Colonic mucosa (tissue), 4 donors: ENCODE measurements around the gene SYS1. TPM values are rescaled to one million over a fixed set of nuclear protein-coding genes. Genes with fewer than 3 reads are reported as not detected.
A peak's percentile ranks its signal among the peaks of the same experiment; 100 is the strongest.

Source experiments
- DNase-seq: peaks from one replicate; pipeline ENCODE4 v3.0.0-alpha.2; 2020
- H3K27ac ChIP-seq: fragments of 200-600 bp; one replicate; pipeline ENCODE4 v1.8.0; 2021
- H3K27me3 ChIP-seq: fragments of 200-600 bp; one replicate; pipeline ENCODE4 v1.8.0; 2021
- H3K36me3 ChIP-seq: fragments of 200-600 bp; one replicate; pipeline ENCODE4 v1.8.0; 2021
- H3K4me1 ChIP-seq: fragments of 200-600 bp; one replicate; pipeline ENCODE4 v1.8.0; 2021; ENCODE audit warnings: mild to moderate bottlenecking
- H3K4me3 ChIP-seq: fragments of 200-600 bp; one replicate; pipeline ENCODE4 v1.8.0; 2021
- H3K9ac ChIP-seq, 2 donors: one replicate each; pipeline ENCODE4 v1.7.0; 2013; ENCODE audit warnings: control low read depth in 2 of 2, low read depth in 2 of 2, low read length in 2 of 2
- H3K9me3 ChIP-seq: fragments of 200-600 bp; one replicate; pipeline ENCODE4 v1.8.0; 2021
- intact Hi-C: fragments of 100-400 bp; cut with DNase I; formaldehyde crosslinking; loops from one replicate; pipeline ENCODE4 v1.14.1; 2022
- total RNA-seq, 2 donors: library from RNA; stranded (reverse); fragmentation: NEBNext Ultra II Directional in 1 of 2; extraction: Animal tissue kit (Norgen Biotek cat#: 25700) in 1 of 2; gene quantifications; one replicate each; pipeline ENCODE4 v1.2.1, GENCODE V29; 2021
- TF ChIP-seq, protein P1 (sequence below): fragments of 200-600 bp; IDR thresholded peaks from one replicate; pipeline ENCODE4 v1.8.0; 2022; ENCODE audit warnings: antibody characterized with exemption, mild to moderate bottlenecking
- donor health status: healthy.
- donor health status: DM: no; HTN: no; CAD: no.
- donor health status: DM: no; HTN: no; CAD: no.

SYS1 gene
- total RNA-seq, 2 donors from 2014 or later, result 24.4 to 27.7 TPM

DNA sequence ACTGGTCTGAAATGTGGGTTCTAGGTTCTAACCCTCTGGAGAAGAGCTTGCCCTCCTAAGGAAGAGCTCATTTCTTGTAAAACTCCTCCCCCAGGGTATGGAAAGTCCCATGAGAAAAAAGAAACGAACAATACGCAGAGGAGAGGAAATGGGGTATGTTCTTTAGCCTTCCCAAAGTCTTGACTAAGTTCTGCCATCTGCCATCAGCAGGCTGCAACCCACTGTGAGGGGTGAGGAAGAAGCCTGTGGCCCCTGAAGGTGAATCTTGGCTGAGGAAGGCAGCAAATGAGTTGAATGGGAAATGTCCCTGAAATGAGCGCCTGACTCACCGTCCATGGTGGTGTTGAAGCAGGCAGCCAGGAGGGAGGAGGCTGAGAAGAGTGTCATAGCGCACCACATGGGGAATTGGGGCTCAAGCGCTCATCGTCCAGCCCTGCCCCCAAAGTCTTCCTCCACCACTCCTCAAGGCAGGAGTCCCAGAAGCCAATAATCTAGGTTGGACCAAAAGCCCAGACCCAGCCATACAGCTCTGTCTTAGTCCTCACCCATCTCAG is 44.5 kb upstream of the SYS1 start:
- H3K27me3 ChIP-seq, result peaks cover 13% of the 10 kb centered on the region
- TF ChIP-seq, protein P1, sequence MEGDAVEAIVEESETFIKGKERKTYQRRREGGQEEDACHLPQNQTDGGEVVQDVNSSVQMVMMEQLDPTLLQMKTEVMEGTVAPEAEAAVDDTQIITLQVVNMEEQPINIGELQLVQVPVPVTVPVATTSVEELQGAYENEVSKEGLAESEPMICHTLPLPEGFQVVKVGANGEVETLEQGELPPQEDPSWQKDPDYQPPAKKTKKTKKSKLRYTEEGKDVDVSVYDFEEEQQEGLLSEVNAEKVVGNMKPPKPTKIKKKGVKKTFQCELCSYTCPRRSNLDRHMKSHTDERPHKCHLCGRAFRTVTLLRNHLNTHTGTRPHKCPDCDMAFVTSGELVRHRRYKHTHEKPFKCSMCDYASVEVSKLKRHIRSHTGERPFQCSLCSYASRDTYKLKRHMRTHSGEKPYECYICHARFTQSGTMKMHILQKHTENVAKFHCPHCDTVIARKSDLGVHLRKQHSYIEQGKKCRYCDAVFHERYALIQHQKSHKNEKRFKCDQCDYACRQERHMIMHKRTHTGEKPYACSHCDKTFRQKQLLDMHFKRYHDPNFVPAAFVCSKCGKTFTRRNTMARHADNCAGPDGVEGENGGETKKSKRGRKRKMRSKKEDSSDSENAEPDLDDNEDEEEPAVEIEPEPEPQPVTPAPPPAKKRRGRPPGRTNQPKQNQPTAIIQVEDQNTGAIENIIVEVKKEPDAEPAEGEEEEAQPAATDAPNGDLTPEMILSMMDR, result no peak
- intact Hi-C loops, result loop anchor here (5.0 kb wide), 1 partner anchor 449 kb away; no protein-coding TSS in a partner anchor
- H3K9me3 ChIP-seq, result no peaks in the 10 kb centered on the region
- no peak for DNase-seq
- peaks cover 4% of the 10 kb centered on the region for H3K4me1 ChIP-seq
- H3K9ac ChIP-seq, result no peak overlapping the region
- no peak overlapping the region for H3K4me3 ChIP-seq
- no peak overlapping the region for H3K27ac ChIP-seq
- no peaks in the 10 kb centered on the region for H3K36me3 ChIP-seq

DNA sequence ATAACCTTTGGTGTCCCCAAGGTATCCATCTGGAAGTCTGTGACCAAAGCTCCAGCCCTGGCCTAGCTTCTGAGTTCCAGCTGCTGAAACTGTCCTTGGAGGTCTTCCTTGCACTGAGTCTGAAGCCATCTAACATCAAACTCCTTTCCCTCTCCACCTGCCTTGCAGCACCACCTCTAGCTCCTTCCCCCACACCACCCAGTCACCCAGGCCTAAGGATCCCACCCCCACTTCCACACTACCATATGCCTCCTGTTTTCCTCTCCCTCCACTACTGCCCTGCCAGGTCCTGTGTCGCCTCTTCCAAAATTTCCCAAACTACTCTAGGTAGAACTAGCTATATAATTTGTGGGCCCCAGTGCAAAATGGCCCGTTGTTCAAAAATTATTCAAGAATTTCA is 44.0 kb upstream of the SYS1 start:
- Histone ChIP-seq H3K9ac (no peak overlapping the region), H3K9me3 (no peaks in the 10 kb centered on the region), H3K27ac (no peak overlapping the region), H3K27me3 (peaks cover 13% of the 10 kb centered on the region), H3K4me1 (peaks cover 4% of the 10 kb centered on the region), H3K36me3 (no peaks in the 10 kb centered on the region), H3K4me3 (no peak overlapping the region)
- intact Hi-C loops, result loop anchor here (5.0 kb wide), 1 partner anchor 448 kb away; no protein-coding TSS in a partner anchor
- DNase-seq, result no peak
- TF ChIP-seq, protein P1, result no peak

GRCh38 chr20:45320948-45321595 is 41.9 kb upstream of the SYS1 start:
- intact Hi-C loops, result loop anchor here (5.0 kb wide), 1 partner anchor 116 kb away; no protein-coding TSS in a partner anchor
- TF ChIP-seq, protein P1, result no peak
- no peak for DNase-seq

DNA sequence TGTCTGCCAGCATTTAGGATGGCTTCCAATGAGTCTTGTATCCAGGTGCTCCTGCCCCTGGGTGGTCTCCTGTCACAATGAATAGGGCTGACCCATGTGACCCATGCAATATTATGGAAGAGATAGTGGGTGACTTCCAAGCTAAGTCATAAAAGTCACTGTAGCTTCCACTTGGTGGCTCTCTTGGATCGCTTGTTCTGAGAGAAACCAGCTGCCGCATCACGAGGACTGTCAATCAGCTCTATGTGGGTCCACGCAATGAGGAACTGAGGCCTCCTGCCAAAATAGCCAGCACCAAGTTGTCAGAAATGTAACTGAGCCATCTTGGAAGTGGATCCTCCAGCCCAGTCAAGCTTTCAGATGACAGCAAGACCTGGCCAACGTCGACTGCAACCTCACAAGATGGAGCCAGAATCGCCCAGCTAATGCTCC is 40.0 kb upstream of the SYS1 start:
- Histone ChIP-seq H3K4me1 (peaks cover 4% of the 10 kb centered on the region), H3K9me3 (no peaks in the 10 kb centered on the region), H3K4me3 (no peak overlapping the region), H3K36me3 (no peaks in the 10 kb centered on the region), H3K27ac (peak overlapping the region; percentile 30), H3K9ac (no peak overlapping the region), H3K27me3 (no peaks in the 10 kb centered on the region)
- TF ChIP-seq, protein P1, result peak; percentile 31
- peak; percentile 74 for DNase-seq
- intact Hi-C loops, result loop anchor here (5.0 kb wide), 1 partner anchor 114 kb away; no protein-coding TSS in a partner anchor

More at GRCh38 chr20:45320948-45321595, 41.9 kb upstream of the SYS1 start:
- Histone ChIP-seq H3K4me1 (peaks cover 4% of the 10 kb centered on the region), H3K4me3 (no peak overlapping the region), H3K9ac (no peak overlapping the region), H3K27ac (peak overlapping the region; percentile 30), H3K9me3 (no peaks in the 10 kb centered on the region), H3K27me3 (peaks cover 8% of the 10 kb centered on the region), H3K36me3 (no peaks in the 10 kb centered on the region)

GRCh38 chr20:45323731-45324130 is 39.2 kb upstream of the SYS1 start:
- Histone ChIP-seq H3K27ac (no peak overlapping the region), H3K9ac (no peak overlapping the region), H3K27me3 (no peaks in the 10 kb centered on the region), H3K9me3 (no peaks in the 10 kb centered on the region), H3K36me3 (peaks cover 2% of the 10 kb centered on the region), H3K4me3 (no peak overlapping the region), H3K4me1 (peaks cover 4% of the 10 kb centered on the region)
- TF ChIP-seq, protein P1, result no peak
- intact Hi-C loops, result loop anchor here (5.0 kb wide), 1 partner anchor 114 kb away; no protein-coding TSS in a partner anchor
- DNase-seq, result no peak
